Transverse colon (tissue), 4 donors: ENCODE results near the gene UBE2M.
"Not testable (repeated sequence)": the region's sequence is repeated elsewhere in the genome, so short reads cannot be mapped to it uniquely, and the experiment has no call there.

Experiments
- CTCF ChIP-seq, 5 experiments: fragments of 200-600 bp in 3 of 5; fragments of 450-650 bp in 2 of 5; sonication (generic) in 3 of 5; IDR thresholded peaks; 1 replicate in 2 of 5; 2 replicates in 3 of 5; pipeline ENCODE4 v1.5.1; 2016 to 2017; ENCODE audit warnings: antibody characterized with exemption in 5 of 5, inconsistent platforms in 3 of 5, mild to moderate bottlenecking in 2 of 5, moderate library complexity in 1 of 5
- EP300 ChIP-seq: sonication (generic); formaldehyde crosslinking; IDR thresholded peaks from one replicate; pipeline ENCODE4 v1.6.1; 2017; ENCODE audit warnings: antibody characterized with exemption, low read depth
- POLR2A ChIP-seq: fragments of 450-650 bp; IDR thresholded peaks from one replicate; pipeline ENCODE4 v1.6.1; 2016; ENCODE audit warnings: antibody characterized with exemption, mild to moderate bottlenecking, moderate library complexity
- POLR2AphosphoS5 ChIP-seq, 3 donors: sonication (generic); formaldehyde crosslinking; IDR thresholded peaks; one replicate each; pipeline ENCODE4 v1.6.1; 2016; ENCODE audit warnings: antibody characterized with exemption in 3 of 3

GRCh38 chr19:58539169-58539559 lies 19.2 kb downstream of the UBE2M start:
- TF ChIP-seq POLR2A; POLR2AphosphoS5 (IDR thresholded peaks at IDR 0.05); CTCF (IDR thresholded peaks at IDR 0.05); EP300: not testable (repeated sequence)
